ENCODE data around the gene CIBAR2.

Gene CIBAR2

DNA sequence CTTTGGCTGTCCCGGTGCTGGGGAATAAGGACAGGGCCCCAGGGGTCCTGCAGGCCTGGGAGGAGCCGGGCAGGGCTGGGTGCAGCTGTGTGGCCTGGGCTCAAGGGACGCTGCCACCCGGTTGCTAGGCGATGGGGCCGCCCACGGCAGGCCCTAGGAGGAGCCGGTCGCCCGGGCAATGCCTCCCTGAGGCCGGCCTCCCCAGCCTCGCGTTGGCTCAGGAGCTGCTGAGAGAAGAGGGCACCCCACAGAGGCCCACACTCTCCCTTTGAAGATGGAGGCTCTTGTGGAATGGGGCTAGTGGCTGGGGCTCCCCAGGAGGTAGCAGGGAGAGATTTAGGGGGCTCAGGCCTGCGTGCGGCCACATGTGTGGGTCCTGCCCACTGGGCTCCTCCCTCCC, at the start of gene CIBAR2:
CIBAR2 (minus strand) TSS at position 109 of the 400 bp plus-strand sequence. CDS start 120 bp downstream, outside the sequence.
- DNase-seq (ENCODE audit: low read depth): no peak

DNA sequence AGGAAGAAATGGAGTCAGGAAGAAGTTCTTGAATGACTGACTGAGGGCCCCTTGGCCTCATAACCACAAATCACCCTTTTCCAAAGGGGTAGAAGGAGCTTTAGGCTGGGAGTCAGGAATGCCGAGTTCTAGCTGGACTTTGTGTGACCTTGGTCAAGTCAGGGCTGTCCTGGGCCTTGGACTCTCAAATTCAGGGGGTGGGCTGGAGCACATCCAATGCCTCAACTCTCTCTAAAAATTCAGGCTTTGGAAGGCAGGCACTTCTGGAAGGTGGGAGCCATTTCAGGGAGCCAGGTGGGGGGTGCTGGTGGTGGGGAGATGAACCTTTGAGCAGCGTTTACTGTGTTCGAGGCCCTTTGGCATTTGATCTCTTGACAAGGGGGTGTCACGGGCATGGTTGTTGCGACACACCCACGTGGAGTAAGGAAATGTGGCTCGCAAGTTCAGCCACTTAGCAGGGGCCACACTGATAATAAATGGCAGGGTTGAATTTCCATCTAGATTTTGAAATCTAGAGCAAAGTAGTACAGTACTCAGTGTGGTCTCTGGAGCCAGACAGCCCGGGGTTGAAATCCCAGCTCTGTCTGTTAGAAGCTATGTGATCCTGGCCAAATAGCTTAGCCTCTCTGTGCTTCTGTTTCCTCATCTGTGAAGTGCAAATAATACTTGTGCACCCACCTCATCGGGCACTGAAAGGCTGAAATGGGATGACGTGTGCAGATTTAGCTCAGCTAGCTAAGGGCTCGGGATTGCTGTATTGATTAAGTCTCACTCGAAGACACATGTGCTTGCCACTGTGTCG, 47.1 kb upstream of the CIBAR2 start:
- DNase-seq (ENCODE audit: low read depth): no peak

DNA sequence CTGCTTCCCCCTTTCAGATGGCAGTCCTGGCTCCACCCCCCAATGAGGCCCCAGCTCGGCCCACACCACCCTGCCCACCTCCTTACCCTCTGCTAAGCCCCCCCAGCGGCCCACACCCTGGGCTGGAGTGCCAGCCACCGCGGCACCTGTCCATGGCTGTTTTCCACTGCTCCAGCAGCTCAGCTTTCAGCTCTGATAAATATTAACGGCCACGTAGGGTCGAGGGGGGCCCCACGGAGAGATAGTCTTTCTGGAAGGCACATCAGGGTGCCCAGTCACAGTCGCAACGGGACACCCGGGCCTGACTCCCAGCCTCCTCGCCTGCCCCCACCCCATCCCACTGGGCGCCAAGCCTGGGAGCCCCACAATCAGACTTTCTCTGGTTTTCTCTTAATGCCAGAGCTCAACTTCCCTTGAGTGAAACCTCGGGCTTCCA, 46.5 kb upstream of the CIBAR2 start:
- DNase-seq (ENCODE audit: low read depth): no peak

DNA sequence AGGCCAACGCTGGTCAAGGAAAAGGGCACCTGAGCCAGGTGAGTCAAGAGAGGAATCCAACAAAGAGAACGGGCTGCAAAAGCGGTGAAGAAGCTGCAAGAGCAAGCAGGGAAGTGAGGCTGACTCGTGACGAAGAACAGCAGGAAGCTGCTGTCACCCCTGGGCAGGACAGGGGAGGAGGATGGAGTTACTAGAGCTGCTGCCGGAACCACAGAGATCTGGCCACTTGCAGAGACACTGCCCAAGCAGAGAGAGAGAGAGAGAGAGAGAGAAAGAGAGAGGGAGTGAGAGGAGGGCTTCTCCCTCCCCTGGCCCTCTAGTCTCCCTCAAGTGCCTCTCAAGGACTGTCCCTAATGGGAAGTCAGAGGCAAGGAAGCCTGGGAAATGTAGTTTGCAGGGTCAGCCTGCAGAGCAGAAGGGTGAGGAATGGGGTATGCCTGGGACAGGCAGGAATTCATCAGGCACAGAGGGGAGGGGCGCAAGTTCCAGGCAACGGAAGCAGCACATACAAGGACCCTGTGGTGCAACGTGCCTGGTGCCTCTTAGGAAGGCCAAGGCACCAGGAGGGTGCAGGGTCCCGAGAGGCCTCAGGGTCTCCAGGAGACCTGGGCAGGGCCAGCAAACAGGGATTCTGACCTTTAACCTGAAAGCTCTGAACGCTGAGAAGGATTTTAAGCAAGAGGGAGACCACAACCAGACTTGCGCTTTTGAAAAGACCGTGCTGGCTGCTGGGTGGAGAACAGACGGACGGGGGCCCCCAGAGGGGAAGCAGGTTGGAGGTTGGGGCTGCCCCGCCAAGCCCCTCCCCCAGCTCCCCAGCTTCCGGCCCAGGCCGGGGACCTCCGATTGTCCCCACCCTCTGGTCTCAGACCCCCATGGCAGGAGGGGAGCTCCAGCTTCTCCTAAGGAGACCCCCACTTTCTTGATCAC, 45.8 kb upstream of the CIBAR2 start:
- no peak for DNase-seq (ENCODE audit: low read depth)

DNA sequence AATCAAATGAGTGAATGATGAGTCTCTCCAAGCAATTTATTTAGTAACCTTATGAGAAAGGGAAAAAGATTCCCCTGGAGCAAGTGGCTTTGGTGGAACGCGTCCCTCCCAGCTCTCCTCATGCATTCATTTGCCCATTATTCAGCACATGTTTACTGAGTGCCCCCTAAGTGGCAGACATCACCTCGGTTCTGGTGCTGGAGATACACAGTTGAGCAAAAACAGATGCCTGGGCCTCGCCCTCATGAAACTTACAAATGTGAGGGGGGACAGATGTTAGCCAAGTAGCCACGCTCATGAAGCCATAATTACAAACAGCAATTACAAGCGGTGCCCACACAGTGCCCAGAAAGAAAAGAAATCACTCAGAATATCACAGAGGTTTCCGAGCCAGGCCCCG, 45.1 kb upstream of the CIBAR2 start:
- no peak for DNase-seq (ENCODE audit: low read depth)

DNA sequence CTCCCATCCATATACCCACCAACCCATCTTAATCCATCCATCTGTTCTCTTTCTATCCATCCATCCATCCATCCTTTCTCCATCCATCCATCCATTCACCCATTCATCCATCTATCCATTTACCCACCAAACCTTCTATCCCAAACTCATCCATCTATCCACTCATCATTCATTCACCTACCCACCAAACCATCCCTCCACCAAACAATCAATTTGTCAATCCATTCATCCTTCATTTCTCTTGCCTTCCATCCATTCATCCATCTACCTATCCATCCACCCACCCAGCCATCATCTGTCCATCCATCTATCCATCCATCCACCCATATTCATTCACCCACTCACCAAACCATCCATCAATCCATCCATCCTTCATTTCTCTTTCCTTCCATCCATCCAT, 44.6 kb upstream of the CIBAR2 start:
- no peak for DNase-seq (ENCODE audit: low read depth)

DNA sequence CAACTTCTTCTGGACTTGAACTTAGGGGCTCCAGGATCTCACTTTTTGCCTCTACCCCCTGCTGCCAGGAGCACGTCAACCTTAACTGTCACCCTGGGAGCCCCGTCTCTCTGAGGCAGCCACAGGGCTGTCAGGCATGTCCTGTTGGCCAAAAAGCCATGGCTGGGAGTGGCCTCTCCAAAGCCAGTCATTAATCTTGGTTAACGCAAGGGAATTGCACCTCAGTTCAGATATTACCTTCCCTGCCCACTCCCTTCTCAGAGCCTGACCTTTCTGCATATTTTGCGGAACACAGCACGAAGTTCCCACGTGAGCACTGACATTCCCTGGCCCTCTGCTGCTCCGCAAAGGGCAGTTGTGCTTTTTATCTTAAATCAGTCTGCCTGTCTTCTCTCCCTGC, 44.2 kb upstream of the CIBAR2 start:
- no peak for DNase-seq (ENCODE audit: low read depth)

DNA sequence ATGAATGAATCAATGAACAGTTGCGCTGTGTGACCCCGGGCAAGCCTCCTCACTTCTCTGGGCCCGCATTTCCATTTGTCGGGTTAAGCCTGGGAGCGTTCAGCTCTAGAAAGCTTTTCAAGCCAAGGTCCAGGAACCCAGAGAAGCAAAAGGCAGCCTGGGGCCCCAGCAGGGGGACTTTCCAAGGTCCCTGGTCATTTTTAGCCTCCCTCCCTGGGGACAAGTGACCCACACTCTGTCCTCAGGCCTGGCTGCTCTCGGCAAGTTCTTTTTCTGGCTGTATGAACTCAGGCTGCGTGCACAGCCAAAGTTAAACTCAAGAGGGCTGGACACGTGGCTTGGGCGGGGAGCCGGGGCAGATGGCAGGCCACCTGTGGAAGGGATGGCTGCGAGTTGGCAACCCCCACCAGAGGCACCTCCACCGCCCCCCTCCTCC, 41.4 kb upstream of the CIBAR2 start:
- no peak for DNase-seq (ENCODE audit: low read depth)

DNA sequence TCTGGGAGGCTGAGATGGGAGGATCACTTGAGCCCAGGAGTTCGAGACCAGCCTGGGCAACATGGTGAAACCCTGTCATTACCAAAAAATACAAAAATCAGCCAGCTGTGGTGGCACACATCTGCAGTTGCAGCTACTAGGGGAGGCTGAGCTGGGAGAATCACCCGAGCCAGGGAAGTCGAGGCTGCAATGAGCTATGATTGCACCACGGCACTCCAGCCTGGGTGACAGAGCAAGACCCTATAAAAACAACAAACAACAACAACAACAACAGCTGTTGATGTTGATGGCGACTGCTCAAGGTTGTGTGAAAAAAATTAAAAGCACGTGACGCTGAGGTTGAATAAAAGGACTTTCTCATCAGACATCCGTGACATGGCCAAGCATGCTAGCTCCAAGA, 40.8 kb upstream of the CIBAR2 start:
- no peak for DNase-seq (ENCODE audit: low read depth)

DNA sequence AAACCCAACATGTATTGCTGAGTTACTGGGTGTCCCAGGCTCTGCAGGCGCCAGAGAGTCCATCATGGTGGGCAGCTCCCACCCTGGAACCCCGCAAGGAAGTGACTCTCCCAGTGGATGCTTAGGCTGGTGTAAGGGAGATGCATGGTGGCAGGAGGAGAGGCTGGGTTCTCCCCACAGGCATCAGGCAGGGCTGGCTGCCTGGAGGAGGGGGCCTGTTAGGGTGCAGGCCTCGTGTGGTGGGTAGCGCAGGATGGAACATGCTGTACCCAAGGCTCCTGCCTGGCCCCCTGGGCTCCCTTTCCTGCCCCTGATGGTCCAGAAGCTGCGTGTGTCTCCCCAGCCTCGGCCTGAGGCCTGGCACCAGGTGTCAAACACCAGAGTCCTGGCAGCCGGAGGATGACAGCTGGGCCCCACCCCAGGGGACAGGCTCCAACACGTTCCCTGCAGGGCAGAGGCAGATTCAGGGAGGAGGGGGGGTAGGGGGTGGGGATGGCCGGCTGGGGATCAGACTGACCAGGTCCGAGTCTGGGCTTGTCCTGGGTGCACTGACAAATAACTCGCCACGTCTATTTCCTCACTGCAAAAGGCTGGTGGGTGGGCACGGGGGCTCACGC, 40.2 kb upstream of the CIBAR2 start:
- DNase-seq (ENCODE audit: low read depth): no peak

DNA sequence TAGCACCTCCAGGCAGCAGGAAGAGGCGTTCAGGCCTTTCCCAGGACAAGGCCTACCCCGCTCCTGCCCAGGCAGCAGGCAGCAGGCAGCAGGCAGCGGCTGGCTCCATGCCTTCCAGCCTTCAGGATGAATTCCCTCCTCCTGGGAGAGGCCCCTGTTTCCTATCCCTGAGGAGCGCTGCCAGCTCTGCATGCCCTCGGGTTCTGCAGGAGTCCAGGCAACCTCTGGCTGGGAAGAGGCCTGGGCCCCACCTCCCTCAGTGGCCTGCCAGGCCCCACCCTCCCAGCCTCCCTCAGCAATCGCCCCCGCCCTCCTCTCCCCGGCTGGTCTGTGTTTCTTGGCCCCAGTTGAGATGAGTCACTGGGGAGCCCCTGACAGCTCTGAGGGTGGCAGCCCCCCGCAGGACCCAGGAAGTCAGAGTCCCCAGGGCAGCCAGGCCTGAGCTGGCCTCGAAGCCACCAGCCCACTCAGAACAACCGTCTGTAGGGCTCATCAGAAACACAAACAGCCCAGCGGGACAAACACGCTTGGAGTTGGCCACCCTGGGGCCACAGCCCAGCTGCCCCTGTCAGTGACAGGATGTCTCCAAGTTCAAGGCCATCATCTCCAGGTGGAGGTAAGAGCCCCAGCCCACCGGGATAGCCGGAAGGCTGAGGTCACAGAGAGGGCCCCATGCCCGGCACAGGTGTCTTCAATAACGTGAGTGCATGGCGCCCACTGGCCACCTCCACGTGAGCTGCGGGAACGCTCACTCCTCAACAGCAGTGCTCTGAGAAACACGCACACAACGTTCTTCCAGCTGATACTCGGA, 39.5 kb upstream of the CIBAR2 start:
- DNase-seq (ENCODE audit: low read depth): no peak

DNA sequence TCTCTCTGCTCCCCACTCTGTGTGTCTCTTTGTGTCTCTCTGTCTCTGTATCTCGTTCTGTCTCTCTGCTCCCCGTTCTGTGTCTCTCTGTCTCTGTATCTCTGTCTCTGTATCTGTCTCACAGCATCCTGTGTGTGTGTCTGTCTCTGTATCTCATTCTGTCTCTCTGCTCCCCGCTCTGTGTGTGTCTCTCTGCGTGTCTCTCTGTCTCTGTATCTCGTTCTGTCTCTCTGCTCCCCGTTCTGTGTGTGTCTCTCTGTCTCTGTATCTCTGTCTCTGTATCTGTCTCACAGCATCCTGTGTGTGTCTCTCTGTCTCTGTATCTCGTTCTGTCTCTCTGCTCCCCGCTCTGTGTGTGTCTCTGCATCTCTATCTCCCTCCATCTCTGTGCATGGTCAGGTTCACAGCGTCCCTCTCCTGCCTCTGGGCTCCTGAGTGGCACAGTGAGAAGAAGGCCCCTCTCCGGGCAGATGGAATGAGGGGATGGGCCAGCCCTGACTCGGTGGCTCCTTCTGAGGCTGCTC, 38.9 kb upstream of the CIBAR2 start:
- DNase-seq (ENCODE audit: low read depth): no peak

DNA sequence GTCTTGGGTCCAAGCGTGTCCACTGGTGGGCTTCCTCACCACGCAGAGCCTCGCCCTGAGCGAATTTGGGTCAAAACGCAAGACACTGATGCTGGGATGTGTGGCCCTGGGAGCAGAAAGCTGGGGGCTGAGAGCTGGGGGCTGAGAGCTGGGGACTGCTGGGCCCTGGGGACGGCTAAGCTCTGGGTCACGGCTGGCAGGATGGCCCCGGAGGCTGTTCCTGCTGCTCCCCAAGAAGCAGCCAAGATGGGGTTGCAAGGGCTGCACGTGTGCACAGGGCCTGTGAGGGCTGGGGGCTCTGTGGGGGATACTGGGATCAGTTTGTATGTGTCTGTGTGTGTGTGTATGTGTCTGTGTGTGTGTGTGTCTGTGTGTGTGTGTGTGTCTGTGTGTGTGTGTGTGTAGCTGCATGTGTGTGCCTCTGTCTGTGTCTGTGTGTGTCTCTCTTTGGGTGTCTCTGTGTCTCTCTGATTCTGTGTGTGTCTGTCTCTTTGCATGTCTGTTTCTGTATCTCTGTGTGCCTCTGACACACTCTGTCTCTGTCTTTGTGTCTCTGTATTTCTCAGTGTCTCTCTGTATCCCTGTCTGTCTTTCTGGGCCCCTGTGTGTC, 38.2 kb upstream of the CIBAR2 start:
- DNase-seq (ENCODE audit: low read depth): no peak

DNA sequence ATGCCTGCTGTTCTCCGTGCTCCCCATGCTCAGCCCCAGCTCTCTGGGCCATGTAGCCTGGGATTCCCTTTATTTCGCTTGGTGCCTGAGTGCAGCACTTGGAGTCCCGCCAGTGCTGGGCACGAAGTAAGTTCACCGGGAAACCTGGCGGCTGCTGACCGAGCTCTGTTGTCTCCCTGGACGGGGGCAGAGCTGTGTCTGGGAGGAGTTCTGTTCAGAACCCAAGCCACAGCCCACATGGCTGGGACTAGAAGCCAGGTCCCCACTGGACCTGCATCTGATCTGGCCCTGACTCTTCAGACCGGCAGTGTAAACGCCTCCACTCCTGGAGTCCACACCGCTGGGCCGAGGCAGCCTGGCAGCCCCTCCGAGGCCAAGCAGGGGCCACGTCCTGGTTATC, 37.5 kb upstream of the CIBAR2 start:
- no peak for DNase-seq (ENCODE audit: low read depth)

DNA sequence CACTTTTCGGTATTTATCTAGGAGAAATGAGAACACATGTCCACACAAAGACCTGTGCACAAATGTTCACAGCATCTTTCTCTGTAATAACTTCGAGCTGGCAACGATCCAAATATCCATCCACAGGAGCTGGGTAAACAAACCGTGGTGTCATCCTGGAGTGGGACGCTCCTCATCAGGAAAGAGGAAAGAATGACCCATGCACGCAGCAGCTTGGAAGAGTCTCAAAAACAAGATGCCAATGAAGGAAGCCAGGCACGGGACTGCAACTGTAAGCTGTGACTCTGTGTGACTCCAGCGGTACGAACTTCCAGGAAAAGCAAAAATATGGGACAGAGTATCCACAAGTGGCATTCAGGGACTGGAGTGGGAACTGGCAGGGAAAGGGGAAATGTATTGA, 36.7 kb upstream of the CIBAR2 start:
- no peak for DNase-seq (ENCODE audit: low read depth)

DNA sequence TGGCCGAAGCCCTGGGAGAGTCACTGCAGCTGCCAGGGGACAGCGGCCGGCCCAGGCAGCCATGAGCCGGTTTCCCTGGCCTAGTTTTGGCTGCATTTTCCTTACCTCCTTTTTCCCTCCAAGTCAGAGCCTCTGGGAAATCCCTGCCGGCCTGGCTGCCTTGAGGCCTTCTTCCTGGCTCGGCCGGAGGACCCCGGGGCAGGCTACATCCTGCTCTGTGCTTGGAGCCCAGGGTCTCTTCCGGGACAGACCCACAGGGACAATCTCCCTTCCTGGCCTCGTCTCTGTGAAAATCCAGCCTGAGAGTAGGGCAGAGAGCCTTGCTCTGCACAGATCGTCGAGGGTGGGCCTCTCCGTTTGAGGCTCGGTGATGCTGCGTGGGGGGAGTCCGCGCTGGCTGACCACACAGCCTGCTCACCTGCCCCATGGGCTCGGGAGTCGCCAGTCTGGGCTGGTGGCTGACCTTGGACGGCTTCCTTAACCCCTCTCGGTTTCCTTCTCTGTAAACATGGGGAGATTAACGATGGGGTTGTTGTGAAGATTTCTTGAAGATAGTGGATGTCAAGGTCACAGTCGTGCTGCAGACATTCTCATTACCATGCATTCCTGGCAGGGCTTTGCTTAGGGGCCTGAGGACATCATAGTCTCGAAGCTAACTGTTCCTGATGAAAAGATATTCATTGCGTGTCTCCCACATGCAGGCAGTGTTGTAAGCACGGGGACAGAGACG, 34.8 kb upstream of the CIBAR2 start:
- DNase-seq (ENCODE audit: low read depth): no peak

DNA sequence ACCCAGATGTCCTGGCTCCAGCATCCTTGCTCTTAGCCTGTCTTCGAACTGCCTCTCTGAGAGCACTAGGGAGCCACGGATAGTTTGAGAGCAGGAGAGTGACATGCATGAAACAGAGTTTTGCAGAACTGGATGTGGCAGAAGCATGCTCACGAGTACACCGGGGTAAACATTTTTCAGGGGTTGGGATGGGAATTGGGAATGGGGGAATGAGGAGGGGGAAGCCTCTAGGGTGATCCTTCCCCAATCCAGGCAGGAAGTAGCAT, 34.2 kb upstream of the CIBAR2 start:
- no peak for DNase-seq (ENCODE audit: low read depth)

DNA sequence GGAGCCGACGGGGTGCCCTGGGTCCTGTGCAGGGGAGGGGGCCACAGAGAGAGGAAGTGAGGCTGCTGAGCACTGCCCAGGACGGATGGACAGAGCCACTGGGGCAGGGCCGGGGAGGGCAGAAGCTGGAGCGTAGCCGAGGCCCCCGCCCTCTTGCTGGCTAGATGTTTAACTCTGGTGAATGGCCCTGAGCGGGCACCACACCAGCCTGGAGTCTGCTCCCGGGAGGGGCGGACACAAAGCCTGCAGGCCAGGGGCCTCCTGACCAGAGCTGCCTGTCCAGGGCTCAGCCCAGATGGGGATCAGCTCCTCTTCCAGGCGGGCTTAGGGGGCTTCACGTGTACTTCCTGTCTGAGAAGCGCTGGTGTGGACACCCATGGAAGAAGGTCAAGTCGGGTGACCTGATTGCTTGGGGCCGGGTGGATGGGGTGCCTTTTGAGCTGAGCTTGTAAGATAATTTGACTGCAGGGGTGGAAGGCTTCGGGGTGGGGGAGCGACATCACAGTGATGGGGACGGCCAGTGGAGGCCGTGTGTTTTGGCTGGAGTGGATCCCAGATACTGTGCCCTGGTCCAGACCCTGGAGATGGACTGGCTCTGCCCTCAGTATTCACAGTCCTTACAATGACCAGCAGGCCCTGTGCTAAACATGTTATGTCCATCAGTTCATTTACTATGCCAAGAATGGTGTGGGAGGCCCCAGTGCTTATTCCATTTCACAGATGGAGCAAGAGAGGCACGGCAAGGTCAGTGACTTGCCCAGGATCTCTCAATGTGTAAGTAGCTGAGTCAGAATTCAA, 33.7 kb upstream of the CIBAR2 start:
- DNase-seq (ENCODE audit: low read depth): no peak

DNA sequence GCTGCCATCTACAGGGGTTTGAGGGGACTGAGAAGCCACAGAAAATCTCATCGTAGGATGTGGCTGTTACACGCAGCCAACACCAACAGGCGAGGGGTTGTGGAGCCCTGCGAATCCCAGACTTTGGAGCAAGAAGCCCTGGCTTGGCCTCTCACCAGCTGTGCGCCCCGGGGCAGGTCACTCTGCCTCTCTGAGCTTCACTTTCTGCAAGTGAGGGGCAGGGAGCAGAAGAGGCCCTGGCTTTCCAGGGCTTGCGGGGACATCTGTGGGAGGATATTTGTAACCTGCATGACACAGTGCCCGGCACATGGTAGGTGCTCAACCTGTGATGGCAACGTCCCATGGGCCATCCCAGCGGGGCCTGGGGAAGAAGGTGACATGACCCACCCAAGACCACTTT, 32.9 kb upstream of the CIBAR2 start:
- no peak for DNase-seq (ENCODE audit: low read depth)
